ENCODE data around the gene TMOD4. TPM values are rescaled to one million over a fixed set of nuclear protein-coding genes. Genes with fewer than 3 reads are reported as not detected.
A peak's percentile ranks its signal among the peaks of the same experiment; 100 is the strongest.

TMOD4 gene
- total RNA-seq, 4 donors from 2014 or later, result 10.7 TPM; not detected in 3

DNA sequence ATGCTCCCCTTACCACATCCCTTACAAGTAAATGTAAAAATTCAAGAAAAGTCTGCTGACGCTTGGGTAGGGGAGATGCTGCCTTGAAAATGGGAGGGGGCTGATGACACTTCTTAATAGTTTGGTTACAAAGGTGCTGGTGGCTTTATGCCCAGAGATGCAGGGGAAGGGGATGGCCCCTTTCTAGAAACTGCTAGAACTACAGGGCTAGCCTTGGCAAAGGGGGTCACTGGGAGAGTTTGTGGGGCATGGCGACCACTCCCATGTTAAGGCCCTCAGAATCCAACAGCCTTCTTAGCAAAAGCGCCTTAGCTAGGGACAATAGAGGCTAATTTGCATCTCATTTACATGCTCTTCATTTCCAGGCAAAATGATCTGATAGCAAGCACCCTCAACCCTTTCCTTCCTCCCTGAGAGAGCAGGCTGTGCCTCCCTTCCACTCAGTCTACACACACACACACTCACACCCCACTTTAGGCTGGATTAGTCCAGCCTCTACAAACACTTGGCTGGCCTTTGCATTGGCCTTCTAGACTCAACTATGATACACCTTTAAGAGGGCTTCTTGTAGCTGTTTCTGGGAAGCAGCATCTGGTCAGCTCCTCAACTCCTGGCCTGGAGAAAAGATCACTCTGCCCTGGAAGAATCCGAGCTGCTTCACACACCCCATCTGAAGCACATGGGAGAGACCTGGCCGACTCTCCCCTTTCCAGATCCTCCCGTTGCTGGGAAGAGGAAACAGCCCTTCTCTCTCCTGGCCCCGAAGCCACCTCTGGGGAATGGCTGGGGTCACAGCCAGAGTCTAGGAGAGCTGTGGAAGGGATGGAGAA is 31.1 kb downstream of the TMOD4 start:
- H3K9me3 ChIP-seq, result no peaks in the 10 kb centered on the region
- no peaks in the 10 kb centered on the region for H3K27me3 ChIP-seq
- H3K4me1 ChIP-seq, result peaks cover 0 to 30% (median 0%) of the 10 kb centered on the region in 4 donors
- DNase-seq, result no peak
- peak overlapping the region in 1 of 4 donors; percentile 17 for H3K27ac ChIP-seq
- no peaks in the 10 kb centered on the region for H3K36me3 ChIP-seq
- TF ChIP-seq CTCF (IDR thresholded peaks at IDR 0.05) (no peak), POLR2A (IDR thresholded peaks at IDR 0.05) (no peak)
- H3K4me3 ChIP-seq, result peak overlapping the region in 3 of 4 donors; percentile 72 to 88 (median 77)

GRCh38 chr1:151143986-151144385 is 31.8 kb downstream of the TMOD4 start:
- no peak overlapping the region for H3K27ac ChIP-seq
- H3K9me3 ChIP-seq, result no peaks in the 10 kb centered on the region
- H3K4me3 ChIP-seq, result no peak overlapping the region
- H3K4me1 ChIP-seq, result peaks cover 0 to 30% (median 0%) of the 10 kb centered on the region in 4 donors
- no peaks in the 10 kb centered on the region for H3K36me3 ChIP-seq
- no peaks in the 10 kb centered on the region for H3K27me3 ChIP-seq
- no peak for DNase-seq
- no peak for TF ChIP-seq CTCF (IDR thresholded peaks at IDR 0.05)
- no peak for TF ChIP-seq POLR2A (IDR thresholded peaks at IDR 0.05)

- H3K9me3 ChIP-seq, result no peaks in the 10 kb centered on the region
- no peaks in the 10 kb centered on the region for H3K36me3 ChIP-seq
- no peak overlapping the region for H3K4me3 ChIP-seq
- DNase-seq, result no peak
- TF ChIP-seq POLR2A (IDR thresholded peaks at IDR 0.05) (no peak), CTCF (IDR thresholded peaks at IDR 0.05) (no peak)
- H3K27me3 ChIP-seq, result no peaks in the 10 kb centered on the region
- peaks cover 0 to 30% (median 0%) of the 10 kb centered on the region in 4 donors for H3K4me1 ChIP-seq
- H3K27ac ChIP-seq, result no peak overlapping the region
Measured at GRCh38 chr1:151143057-151143435, 32.7 kb downstream of the TMOD4 start.

GRCh38 chr1:151142411-151143056 is 33.2 kb downstream of the TMOD4 start:
- H3K27ac ChIP-seq, result no peak overlapping the region
- no peak for TF ChIP-seq CTCF (IDR thresholded peaks at IDR 0.05)
- TF ChIP-seq POLR2A (IDR thresholded peaks at IDR 0.05), result no peak
- DNase-seq, result no peak

DNA sequence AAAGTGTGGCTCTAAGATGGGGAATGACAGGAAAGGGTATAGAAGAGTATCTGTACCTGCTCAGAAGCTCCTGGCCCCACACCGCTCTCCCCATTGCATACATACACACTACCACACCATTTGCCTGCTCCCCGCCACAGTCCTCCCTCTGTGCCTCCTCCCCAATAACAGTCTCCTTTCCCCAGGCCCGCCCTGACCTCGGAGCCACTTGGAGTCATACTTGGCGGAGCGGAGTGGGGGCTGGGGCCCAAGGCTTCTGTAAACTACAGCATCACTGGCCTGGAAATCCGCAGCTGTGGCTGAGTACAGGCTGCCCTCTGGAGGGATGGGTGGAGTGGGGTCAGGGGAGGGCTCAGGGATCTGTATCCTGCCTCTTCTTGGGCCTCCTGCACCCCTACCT is 38.0 kb downstream of the TMOD4 start:
- no peak for DNase-seq
- Histone ChIP-seq H3K9me3 (no peaks in the 10 kb centered on the region), H3K27ac (no peak overlapping the region), H3K4me1 (no peaks in the 10 kb centered on the region), H3K27me3 (no peaks in the 10 kb centered on the region), H3K4me3 (no peak overlapping the region), H3K36me3 (peaks cover 0 to 13% (median 0%) of the 10 kb centered on the region in 3 donors)
- TF ChIP-seq CTCF (IDR thresholded peaks at IDR 0.05), result no peak
- TF ChIP-seq POLR2A (IDR thresholded peaks at IDR 0.05), result no peak

More at GRCh38 chr1:151142411-151143056, 33.2 kb downstream of the TMOD4 start:
- no peaks in the 10 kb centered on the region for H3K9me3 ChIP-seq
- H3K4me3 ChIP-seq, result no peak overlapping the region
- no peaks in the 10 kb centered on the region for H3K27me3 ChIP-seq
- H3K36me3 ChIP-seq, result no peaks in the 10 kb centered on the region
- peaks cover 0 to 26% (median 0%) of the 10 kb centered on the region in 4 donors for H3K4me1 ChIP-seq
